ENCODE measurements around the gene LAMB1.
"Not testable (repeated sequence)": the region's sequence is repeated elsewhere in the genome, so short reads cannot be mapped to it uniquely, and the experiment has no call there.

LAMB1 gene

DNA sequence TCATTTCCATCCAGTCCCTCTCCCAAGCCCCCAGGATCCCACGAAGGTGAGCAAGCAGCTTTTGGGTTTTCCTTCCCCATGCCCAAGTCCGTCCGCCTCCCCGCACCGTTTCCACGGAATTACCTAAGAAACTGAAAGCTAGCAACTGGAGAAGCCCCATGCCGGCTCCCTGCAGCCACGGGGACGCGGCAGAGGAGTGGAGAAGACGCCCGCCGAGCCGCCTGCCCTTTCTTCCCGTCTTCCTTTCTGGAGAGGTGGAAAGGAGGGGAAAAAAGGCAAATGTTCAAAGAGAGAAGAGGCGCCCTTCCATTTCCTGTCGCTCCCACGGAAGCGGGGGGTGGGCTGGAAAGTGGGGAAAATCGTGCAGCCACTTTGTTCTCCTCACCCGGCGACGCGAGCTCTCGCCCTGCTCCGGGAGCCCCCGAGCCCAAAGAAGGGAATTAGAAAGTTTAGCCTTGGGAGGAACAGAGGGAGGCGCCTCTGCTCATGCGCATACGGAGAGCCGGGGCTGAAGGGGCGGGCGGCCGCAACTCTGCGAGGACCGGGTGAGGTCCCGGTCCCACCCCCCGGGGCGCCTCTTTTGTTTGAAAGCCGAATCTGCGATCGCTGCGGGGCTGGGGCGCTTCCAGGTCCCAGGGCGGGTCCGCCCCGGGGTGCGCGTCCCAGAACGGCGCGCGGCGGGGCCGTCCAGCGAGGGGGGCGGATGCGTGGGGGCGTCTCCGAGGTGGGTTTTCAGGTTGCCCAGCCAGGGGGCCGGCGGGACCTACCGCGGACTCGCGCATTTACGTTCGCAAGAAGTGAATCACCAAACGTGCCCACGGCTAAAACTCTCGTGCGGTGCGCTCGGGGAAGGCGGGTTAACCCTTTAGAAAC is at the start of gene LAMB1:
Gene LAMB1, minus strand, starts transcription at position 436 of the 873 bp plus-strand sequence. Its CDS starts 276 bp downstream, at position 160.
- DNase-seq = peak; percentile 11 to 14

DNA sequence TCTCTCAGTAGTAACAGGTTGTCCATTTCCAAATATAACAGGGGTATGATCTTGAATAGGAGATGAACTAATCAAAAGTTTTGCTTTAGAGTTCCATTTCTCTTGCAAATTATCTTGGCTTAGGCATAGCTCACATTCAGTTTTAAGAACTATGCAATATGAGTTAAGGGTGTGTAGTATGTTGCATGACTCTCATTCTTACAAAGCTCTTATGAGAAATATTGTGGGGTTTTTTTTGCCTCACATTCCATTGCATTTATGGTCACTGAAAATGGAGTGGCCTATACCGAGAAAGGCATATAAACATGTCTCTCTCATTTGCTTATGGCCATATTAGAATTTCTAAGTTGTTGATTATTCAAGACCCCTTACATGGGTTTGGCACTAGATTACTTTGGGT is 48.5 kb upstream of the LAMB1 start:
- DNase-seq = no peak

- DNase-seq = no peak
Measured at GRCh38 chr7:108049962-108050361, 47.0 kb upstream of the LAMB1 start.

GRCh38 chr7:108048422-108048821 is 45.5 kb upstream of the LAMB1 start:
- no peak for DNase-seq

DNA sequence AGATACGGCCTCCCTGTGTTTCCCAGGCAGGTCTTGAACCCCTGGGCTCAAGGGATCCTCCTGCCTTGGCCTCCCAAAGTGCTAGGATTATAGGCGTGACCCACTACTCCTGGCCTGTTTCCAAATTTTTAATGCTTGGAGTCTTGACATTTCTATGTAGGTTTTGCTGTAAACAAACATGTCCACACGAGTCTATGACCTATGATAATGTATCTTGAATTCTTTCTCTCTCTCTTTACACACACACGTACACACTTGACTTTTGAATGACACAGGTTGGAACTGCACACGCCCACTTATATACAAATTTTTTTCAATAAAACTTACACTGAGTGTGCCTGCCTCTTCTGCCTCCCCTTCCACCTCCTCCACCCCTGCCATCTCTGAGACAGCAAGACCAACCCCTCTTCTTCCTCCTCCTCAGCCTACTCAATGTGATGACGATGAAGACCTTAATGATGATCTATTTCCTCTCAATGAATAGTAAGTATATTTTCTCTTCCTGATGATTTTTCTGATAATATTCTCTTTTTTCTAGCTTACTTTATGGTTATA is 44.1 kb upstream of the LAMB1 start:
- no peak for DNase-seq

DNA sequence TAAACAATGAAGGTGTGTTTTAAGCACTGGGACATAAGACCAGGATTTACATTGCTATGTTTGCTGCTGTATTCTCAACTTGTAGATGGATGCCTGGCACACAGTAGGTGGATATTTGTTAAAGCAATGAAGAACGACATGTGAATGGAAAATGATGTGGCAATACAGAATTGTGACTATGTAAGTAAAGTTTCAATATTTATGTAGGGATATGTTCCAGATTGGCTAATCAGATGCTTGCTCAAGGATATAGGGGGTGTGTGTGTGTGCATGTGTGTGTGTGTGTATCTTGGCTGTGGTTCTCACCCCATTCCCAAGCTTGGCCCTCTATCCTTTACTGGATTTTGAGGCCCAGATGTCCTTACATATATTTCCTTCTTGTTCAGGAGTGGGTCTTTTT is 42.7 kb upstream of the LAMB1 start:
- no peak for DNase-seq

DNA sequence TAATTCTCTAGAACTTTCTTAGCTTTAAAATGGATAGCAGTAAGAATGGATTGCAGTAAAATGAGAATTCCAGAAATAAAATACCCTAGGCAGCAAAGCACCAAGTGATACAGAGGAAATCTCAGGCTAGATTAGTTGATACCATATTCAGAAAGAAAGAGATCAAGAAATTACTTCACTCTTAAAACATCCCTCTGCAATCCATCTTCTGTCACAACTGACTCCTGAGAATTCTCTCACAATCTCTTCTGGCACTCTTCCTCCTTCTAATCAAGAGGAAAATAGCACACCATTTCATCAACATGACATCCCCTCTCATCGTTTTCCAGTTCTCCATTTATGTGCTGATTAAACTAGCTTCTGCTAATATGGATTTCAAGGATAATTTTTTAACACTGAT is 42.2 kb upstream of the LAMB1 start:
- no peak for DNase-seq

DNA sequence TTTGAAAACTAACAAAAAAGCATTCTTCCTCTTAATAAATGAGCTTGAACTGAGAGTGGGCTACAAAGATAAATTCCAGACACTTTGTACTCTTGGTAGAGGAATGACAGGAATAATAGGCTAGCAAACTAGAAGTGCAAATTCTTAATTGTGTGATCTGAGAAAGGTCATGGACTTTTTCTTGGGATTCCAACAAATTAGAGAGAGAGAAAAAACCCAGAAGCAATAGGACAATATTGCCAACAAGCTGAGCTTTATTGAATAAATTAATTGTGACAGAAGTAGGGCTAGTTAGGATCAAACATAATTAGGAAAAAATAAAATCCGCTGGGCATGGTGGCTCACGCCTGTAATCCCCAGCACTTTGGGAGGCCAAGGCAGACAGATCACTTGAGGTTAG is 41.4 kb upstream of the LAMB1 start:
- DNase-seq = no peak

DNA sequence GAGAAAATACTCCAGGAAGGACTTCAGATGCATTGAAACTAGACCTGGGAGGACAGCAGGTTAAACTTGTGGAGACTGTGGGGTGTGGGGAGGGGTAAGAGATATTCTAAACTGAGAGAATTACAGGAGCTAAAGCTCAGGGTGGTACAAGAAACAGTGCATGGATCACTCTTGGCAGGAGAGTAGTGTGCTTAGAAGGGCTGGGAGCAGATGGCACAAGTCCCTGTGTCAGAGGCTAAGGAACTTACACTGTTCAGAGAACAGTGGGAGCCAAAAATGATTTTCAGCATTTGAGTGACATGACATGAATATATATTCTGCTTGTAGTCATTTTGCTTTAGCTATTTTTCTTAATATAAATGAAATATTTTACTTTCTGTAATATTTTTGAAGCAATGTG is 36.0 kb upstream of the LAMB1 start:
- no peak for DNase-seq

DNA sequence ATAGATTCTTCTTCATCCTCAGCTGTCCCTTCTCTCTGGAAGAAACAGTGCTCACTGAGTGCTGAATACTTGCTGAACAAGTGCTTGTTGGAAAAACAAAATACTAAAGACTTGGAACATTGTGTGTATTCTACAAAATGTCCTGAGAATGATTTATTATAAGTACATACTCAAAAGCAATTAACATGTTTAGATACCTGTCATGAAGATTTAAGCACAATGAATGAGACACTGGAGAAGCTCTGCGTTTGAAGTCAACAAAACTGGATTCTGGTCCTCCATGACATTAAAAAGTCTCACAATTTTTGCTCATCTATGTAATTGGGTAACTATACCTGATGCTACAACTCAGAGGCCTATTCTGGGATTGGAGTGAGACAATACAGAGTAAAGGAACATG is 34.8 kb upstream of the LAMB1 start:
- DNase-seq = no peak

- DNase-seq = no peak
Measured at GRCh38 chr7:108037140-108037539, 34.2 kb upstream of the LAMB1 start.

GRCh38 chr7:108034586-108034985 is 31.6 kb upstream of the LAMB1 start:
- no peak for DNase-seq

- DNase-seq = no peak
Measured at GRCh38 chr7:108033776-108034497, 31.0 kb upstream of the LAMB1 start.

GRCh38 chr7:108033309-108033708 is 30.3 kb upstream of the LAMB1 start:
- not testable (repeated sequence) for DNase-seq

DNA sequence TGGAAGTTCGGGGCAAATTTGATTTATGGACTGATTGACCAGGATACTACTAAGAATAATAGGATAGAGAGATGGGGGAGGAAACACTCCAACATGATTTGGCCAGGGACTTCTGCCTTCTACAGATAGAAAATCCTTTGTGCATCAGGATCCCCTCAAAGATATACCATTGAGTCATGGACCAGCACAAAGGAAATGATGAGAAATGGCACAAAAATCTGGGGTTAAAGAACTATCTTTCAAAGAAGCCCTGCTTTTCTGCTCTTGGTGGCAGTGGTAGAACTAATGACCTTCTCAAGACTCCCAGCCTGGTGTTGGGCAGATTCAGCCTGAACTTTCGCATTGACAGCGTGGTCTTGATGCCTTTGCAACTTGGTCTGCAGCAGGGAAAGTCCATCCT is 27.6 kb upstream of the LAMB1 start:
- no peak for DNase-seq

GRCh38 chr7:108029034-108029433 is 26.1 kb upstream of the LAMB1 start:
- no peak for DNase-seq

GRCh38 chr7:108028111-108028510 is 25.1 kb upstream of the LAMB1 start:
- no peak for DNase-seq

- DNase-seq = no peak
Measured at GRCh38 chr7:108027239-108027638, 24.3 kb upstream of the LAMB1 start.

DNA sequence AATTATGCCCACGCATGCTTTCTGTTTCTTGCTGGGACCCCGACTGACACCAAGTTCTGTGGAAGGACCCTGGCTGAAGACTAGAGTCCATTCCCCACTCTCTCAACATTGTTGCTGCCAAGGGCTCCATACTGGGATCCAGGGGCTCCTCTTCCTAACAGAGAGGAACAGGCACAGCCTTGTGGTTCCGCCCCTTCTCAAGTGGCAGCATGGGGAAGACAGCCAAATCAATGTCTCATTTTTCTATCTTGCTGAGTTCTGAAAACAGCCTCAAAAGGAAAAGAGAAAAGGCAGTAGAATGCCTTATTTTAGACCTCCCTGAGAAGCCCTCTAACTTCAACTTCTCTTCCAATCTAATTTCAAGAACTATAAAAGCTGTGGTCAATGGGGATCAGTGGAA is 23.7 kb upstream of the LAMB1 start:
- DNase-seq = no peak

DNA sequence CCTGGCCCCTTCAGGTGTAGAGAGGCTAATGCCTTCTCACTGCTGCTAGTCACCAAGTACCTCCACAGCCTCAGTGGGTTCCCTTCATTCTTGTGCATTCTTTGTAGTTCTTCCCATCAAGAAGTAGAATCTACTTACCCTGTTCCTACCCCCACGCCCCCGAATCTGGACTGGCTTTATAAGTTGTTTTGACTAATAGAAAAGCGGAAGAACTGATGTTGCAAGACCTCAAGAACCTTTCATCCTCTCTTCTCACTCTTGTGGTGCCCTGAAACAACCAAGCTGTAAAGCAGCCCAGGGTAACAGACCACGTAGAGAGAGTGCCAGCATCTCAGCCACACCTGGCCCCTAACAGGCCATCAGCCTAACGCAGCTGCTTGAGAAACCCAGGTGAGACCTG is 23.2 kb upstream of the LAMB1 start:
- DNase-seq = no peak

DNA sequence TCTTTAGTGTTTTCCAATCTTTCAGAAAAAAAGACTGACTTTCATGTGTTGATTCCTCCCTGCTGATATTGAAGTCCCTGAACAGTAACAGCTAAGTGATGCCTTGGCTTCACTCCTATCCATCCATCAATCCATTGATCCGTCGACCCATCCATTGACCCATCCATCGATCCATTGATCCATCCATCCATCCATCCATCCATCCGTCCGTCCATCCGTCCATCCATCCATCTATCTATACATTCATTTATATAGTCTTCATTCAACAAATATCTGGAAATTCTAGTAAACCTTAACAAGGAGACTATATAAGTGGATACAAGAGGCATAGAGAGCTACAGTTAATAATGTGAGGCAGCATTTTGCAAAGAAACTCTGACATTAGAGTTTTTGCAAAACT is 21.6 kb upstream of the LAMB1 start:
- DNase-seq = no peak

DNA sequence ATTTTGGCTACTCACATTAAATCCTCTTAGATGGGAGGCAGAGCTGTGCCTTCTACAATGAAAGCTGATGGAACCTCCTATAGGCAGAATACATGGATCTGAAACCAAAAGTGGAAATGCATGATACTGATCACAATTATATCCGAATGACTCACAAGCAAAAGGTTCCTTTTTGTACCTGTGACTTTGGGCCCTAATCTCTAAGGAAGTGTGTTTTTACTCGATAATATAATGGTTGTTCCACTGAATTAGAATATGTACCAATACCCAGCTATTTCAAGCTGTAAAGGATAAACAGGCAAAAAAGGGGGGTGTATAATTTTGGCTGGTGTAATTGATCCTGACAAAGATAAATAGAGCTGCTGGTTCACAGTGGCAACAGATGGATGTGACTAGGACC is 17.6 kb upstream of the LAMB1 start:
- DNase-seq = no peak

- no peak for DNase-seq
Measured at GRCh38 chr7:108018668-108019067, 15.7 kb upstream of the LAMB1 start.

- no peak for DNase-seq
Measured at GRCh38 chr7:108017776-108018151, 14.8 kb upstream of the LAMB1 start.
